Hepatocyte (in vitro differentiated cells): ENCODE measurements around the gene ETS2.

Source experiments
- CTCF ChIP-seq: fragments of 200-600 bp; sonication (generic); IDR thresholded peaks from 2 replicates; pipeline ENCODE4 v1.5.1; 2016; ENCODE audit warnings: antibody characterized with exemption, mild to moderate bottlenecking; ENCODE audit not compliant: poor library complexity
- EZH2 ChIP-seq: fragments of 200-600 bp; sonication (generic); IDR thresholded peaks from 2 replicates; pipeline ENCODE4 v1.6.1; 2016; ENCODE audit warnings: antibody characterized with exemption, mild to moderate bottlenecking, borderline replicate concordance

DNA sequence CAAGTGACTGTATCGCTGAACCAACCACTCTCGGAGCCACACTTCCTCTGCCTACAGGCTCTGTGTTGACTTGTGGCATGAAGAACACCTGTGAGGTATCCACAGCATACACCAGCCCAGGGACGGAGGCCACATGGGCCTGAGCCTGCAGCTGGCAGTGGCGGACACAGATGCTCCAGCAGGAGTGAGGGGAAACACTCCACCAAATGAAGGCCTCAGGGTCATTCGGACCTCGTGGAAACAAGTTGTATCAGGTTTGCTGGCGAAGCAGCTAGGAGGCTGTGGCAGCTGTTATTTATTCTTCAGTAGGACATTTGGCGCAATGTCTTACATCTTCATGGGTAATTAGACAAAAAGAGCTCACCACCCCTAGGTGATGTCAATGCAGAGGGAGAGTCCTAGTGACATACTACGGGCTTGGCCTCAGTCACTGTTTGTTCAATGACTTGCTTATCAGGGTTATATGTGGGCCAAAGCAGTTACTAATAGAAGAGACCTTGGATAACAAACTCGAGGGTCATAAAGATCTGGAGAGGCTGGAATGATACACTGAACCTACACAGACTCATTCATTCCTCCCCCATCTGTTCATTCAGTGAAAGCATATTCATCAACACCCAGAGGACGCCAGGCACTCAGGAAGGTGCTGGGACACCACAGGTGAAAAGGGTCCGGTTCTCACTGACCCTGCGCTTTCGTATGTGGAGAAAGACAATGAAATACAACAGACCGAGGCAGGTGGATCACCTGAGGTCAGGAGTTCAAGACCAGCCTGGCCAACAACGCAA lies 11.6 kb upstream of the ETS2 start:
- no peak for TF ChIP-seq CTCF
- TF ChIP-seq EZH2, result no peak
